SK-N-SH treated with all-trans-retinoic acid at 6 μM for 48 hours (cell line): ENCODE results near the gene VEZF1.
A peak's percentile ranks its signal among the peaks of the same experiment; 100 is the strongest.

Experiments used
- ATAC-seq: fragments of 200-7000 bp; cut with Tn5 transposase; 3 replicates; pipeline ENCODE4 v1.9.1; 2020; ENCODE audit warnings: mild to moderate bottlenecking, moderate library complexity
- BACH2 ChIP-seq: fragments of 250-450 bp; sonication (Bioruptor Pico); IDR thresholded peaks from 2 replicates; pipeline ENCODE4 v1.9.0; 2021; ENCODE audit warnings: mild to moderate bottlenecking, borderline replicate concordance
- CREB5 ChIP-seq: fragments of 250-450 bp; sonication (Bioruptor Pico); IDR thresholded peaks from 2 replicates; pipeline ENCODE4 v1.5.1; 2020; ENCODE audit warnings: low read depth, mild to moderate bottlenecking, moderate library complexity
- CSRNP3 ChIP-seq: fragments of 250-450 bp; sonication (Bioruptor Pico); IDR thresholded peaks from 2 replicates; pipeline ENCODE4 v1.5.1; 2021; ENCODE audit warnings: mild to moderate bottlenecking, moderate library complexity
- ESRRG ChIP-seq: fragments of 250-450 bp; sonication (Bioruptor Pico); IDR thresholded peaks from 2 replicates; pipeline ENCODE4 v1.6.1; 2021; ENCODE audit warnings: mild to moderate bottlenecking
- GLIS3 ChIP-seq: fragments of 250-450 bp; sonication (Bioruptor Pico); IDR thresholded peaks from 2 replicates; pipeline ENCODE4 v1.5.0; 2020; ENCODE audit warnings: mild to moderate bottlenecking, moderate library complexity
- ISL1 ChIP-seq: fragments of 250-450 bp; sonication (Bioruptor Pico); IDR thresholded peaks from 2 replicates; pipeline ENCODE4 v2.1.2; 2022; ENCODE audit warnings: mild to moderate bottlenecking, moderate library complexity
- OSR1 ChIP-seq: fragments of 250-450 bp; sonication (Bioruptor Pico); IDR thresholded peaks from 2 replicates; pipeline ENCODE4 v1.8.0; 2022; ENCODE audit warnings: moderate library complexity, mild to moderate bottlenecking, inconsistent platforms
- PATZ1 ChIP-seq: fragments of 250-450 bp; sonication (Bioruptor Pico); IDR thresholded peaks from 2 replicates; pipeline ENCODE4 v1.8.0; 2020; ENCODE audit warnings: mild to moderate bottlenecking, moderate library complexity, borderline replicate concordance
- PPARA ChIP-seq: fragments of 250-450 bp; sonication (Bioruptor Pico); IDR thresholded peaks from 2 replicates; pipeline ENCODE4 v1.5.0; 2020; ENCODE audit warnings: mild to moderate bottlenecking, borderline replicate concordance
- RARB ChIP-seq: fragments of 250-450 bp; sonication (Bioruptor Pico); IDR thresholded peaks from 2 replicates; pipeline ENCODE4 v1.8.0; 2021; ENCODE audit warnings: mild to moderate bottlenecking, moderate library complexity
- SNAI2 ChIP-seq: fragments of 250-450 bp; sonication (Bioruptor Pico); IDR thresholded peaks from 2 replicates; pipeline ENCODE4 v1.5.0; 2020; ENCODE audit warnings: mild to moderate bottlenecking, moderate library complexity
- TCF4 ChIP-seq: fragments of 250-450 bp; sonication (Bioruptor Pico); IDR thresholded peaks from 2 replicates; pipeline ENCODE4 v1.8.0; 2021; ENCODE audit warnings: mild to moderate bottlenecking, moderate library complexity, borderline replicate concordance
- TOX ChIP-seq: fragments of 250-450 bp; sonication (Bioruptor Pico); IDR thresholded peaks from 2 replicates; pipeline ENCODE4 v1.8.0; 2021; ENCODE audit warnings: mild to moderate bottlenecking, moderate library complexity, borderline replicate concordance
- ZFP30 ChIP-seq: fragments of 450-650 bp; formaldehyde crosslinking; IDR thresholded peaks from 2 replicates; pipeline ENCODE4 v1.5.0; 2022; ENCODE audit warnings: mild to moderate bottlenecking, moderate library complexity
- ZNF565 ChIP-seq: fragments of 450-650 bp; formaldehyde crosslinking; conservative IDR thresholded peaks from 2 replicates; pipeline ENCODE4 v1.5.0; 2020; ENCODE audit warnings: low read depth, mild to moderate bottlenecking, moderate library complexity
- ZNF70 ChIP-seq: fragments of 450-650 bp; formaldehyde crosslinking; IDR thresholded peaks from 2 replicates; pipeline ENCODE4 v1.5.0; 2020; ENCODE audit warnings: mild to moderate bottlenecking, moderate library complexity
- ZNF8 ChIP-seq: fragments of 450-650 bp; formaldehyde crosslinking; IDR thresholded peaks from 2 replicates; pipeline ENCODE4 v1.5.0; 2020; ENCODE audit warnings: mild to moderate bottlenecking, moderate library complexity
- TF ChIP-seq, protein P1 (sequence below): fragments of 250-450 bp; sonication (Bioruptor Pico); IDR thresholded peaks from 2 replicates; pipeline ENCODE4 v1.5.0; 2020; ENCODE audit warnings: mild to moderate bottlenecking, moderate library complexity
- TF ChIP-seq, protein P2 (sequence below): fragments of 250-450 bp; sonication (Bioruptor Pico); IDR thresholded peaks from 2 replicates; pipeline ENCODE4 v1.8.0; 2021; ENCODE audit warnings: low read depth, mild to moderate bottlenecking, moderate library complexity, borderline replicate concordance

Gene VEZF1

DNA sequence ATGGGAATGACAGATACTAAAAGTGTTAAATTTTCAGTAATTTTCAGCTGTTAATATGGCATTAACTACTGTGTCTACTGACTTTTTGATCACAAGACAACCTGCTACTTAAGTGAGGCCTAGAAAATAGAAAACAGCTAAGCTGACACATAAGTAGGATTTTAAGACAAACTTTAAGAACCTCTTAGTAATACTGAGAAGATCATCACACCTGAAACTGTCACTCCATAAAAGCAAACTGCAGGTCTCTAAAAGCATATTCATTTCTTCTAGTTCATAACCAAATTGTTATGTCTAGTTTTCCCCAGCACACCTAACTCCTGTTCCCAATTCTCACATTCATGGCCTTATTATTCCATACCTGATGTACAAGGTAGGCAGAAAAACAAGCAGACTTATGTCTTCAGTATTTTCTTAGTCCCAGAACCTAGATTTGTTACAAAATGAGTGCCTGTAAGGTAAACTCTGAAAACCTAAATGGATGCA is 11.0 kb upstream of the VEZF1 start:
- TF ChIP-seq GLIS3 (0 out of 2 replicates have a peak, but pooled peaks have one; percentile 4), TCF4 (no peak)
- TF ChIP-seq, all 23 proteins: peak for 1
- no peak for ATAC-seq

- ATAC-seq, result no peak
- no peak for TF ChIP-seq CREB5 (CRISPR knock-in tag)
- no peak for TF ChIP-seq TOX (CRISPR knock-in tag)
- TF ChIP-seq TCF4, result no peak
- TF ChIP-seq ZNF565, result no peak
- TF ChIP-seq, protein P1, sequence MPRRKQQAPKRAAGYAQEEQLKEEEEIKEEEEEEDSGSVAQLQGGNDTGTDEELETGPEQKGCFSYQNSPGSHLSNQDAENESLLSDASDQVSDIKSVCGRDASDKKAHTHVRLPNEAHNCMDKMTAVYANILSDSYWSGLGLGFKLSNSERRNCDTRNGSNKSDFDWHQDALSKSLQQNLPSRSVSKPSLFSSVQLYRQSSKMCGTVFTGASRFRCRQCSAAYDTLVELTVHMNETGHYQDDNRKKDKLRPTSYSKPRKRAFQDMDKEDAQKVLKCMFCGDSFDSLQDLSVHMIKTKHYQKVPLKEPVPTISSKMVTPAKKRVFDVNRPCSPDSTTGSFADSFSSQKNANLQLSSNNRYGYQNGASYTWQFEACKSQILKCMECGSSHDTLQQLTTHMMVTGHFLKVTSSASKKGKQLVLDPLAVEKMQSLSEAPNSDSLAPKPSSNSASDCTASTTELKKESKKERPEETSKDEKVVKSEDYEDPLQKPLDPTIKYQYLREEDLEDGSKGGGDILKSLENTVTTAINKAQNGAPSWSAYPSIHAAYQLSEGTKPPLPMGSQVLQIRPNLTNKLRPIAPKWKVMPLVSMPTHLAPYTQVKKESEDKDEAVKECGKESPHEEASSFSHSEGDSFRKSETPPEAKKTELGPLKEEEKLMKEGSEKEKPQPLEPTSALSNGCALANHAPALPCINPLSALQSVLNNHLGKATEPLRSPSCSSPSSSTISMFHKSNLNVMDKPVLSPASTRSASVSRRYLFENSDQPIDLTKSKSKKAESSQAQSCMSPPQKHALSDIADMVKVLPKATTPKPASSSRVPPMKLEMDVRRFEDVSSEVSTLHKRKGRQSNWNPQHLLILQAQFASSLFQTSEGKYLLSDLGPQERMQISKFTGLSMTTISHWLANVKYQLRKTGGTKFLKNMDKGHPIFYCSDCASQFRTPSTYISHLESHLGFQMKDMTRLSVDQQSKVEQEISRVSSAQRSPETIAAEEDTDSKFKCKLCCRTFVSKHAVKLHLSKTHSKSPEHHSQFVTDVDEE, result no peak
- no peak for TF ChIP-seq ZFP30
- TF ChIP-seq RARB (CRISPR knock-in tag), result no peak
- TF ChIP-seq OSR1 (CRISPR knock-in tag), result no peak
- TF ChIP-seq, protein P2, sequence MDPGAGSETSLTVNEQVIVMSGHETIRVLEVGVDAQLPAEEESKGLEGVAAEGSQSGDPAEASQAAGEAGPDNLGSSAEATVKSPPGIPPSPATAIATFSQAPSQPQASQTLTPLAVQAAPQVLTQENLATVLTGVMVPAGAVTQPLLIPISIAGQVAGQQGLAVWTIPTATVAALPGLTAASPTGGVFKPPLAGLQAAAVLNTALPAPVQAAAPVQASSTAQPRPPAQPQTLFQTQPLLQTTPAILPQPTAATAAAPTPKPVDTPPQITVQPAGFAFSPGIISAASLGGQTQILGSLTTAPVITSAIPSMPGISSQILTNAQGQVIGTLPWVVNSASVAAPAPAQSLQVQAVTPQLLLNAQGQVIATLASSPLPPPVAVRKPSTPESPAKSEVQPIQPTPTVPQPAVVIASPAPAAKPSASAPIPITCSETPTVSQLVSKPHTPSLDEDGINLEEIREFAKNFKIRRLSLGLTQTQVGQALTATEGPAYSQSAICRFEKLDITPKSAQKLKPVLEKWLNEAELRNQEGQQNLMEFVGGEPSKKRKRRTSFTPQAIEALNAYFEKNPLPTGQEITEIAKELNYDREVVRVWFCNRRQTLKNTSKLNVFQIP (CRISPR knock-in tag), result no peak
- no peak for TF ChIP-seq ESRRG
- TF ChIP-seq BACH2, result no peak
- no peak for TF ChIP-seq SNAI2
- TF ChIP-seq ZNF8 (CRISPR knock-in tag), result no peak
- TF ChIP-seq ISL1 (CRISPR knock-in tag), result no peak
- no peak for TF ChIP-seq GLIS3
Measured at GRCh38 chr17:57997085-57997809, 9.2 kb upstream of the VEZF1 start.

DNA sequence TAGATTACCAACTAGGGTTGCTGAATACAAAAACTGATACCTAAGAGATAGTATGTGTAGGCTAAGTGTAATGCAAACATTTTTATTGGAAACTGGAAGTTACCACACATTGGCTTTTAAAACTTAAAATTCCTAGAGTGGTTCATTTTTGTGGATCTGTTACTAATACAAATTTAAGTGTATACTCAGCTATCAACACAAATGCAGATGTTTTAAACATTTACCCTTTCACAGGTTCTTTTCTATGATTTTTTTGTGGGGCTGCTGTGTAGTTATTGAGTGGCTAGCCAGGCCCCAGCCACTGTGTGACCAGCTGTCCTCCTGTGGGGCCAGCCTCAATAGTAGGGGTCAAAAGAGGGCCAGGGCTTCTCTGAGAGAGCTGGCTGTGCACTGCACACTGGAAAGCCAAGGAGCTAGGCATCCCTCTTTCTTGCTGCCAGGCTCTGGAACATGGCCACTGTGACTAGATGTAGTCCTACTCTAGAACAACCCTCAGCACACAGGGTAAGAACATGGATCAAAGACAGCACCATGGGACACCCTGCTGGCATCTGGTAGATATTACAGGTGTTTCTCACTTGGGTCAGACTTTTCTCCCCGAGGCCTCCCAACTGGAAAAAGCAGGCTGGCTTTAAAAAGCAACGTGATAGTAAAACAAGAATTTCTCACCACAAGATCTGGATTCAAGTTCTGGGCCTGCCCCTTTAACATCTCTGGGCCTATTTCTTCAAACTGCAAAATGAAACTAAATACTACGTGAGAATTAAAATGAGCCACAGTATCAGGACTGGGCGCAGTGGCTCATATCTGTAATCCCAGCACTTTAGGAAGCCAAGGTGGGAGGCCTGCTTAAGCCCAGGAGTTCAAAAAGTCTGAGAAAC is 7.3 kb upstream of the VEZF1 start:
- TF ChIP-seq CSRNP3 (CRISPR knock-in tag), result 0 out of 2 replicates have a peak, but pooled peaks have one; percentile 10
- no peak for TF ChIP-seq TCF4
- TF ChIP-seq BACH2, result no peak
- TF ChIP-seq ZNF8 (CRISPR knock-in tag), result 0 out of 2 replicates have a peak, but pooled peaks have one; percentile 37
- 0 out of 2 replicates have a peak, but pooled peaks have one; percentile 11 for TF ChIP-seq PATZ1 (CRISPR knock-in tag)
- TF ChIP-seq CREB5 (CRISPR knock-in tag), result peak; percentile 15; the same call in 1 of the 2 replicates
- TF ChIP-seq TOX (CRISPR knock-in tag), result no peak
- TF ChIP-seq ZNF70 (CRISPR knock-in tag), result 0 out of 2 replicates have a peak, but pooled peaks have one; percentile 24
- TF ChIP-seq PPARA (CRISPR knock-in tag), result no peak
- peak; percentile 85; the same call in 1 of the 2 replicates for TF ChIP-seq ZNF565
- TF ChIP-seq SNAI2, result 0 out of 2 replicates have a peak, but pooled peaks have one; percentile 26
- peak; percentile 87 for ATAC-seq
